ENCODE results near the gene LTBP2. TPM values are rescaled to one million over a fixed set of nuclear protein-coding genes. Genes with fewer than 3 reads are reported as not detected.

LTBP2 gene
- polyA plus RNA-seq, 2 of the 4 experiments (the other 2 are of a cell fraction), result 4.9 to 14.4 TPM

DNA sequence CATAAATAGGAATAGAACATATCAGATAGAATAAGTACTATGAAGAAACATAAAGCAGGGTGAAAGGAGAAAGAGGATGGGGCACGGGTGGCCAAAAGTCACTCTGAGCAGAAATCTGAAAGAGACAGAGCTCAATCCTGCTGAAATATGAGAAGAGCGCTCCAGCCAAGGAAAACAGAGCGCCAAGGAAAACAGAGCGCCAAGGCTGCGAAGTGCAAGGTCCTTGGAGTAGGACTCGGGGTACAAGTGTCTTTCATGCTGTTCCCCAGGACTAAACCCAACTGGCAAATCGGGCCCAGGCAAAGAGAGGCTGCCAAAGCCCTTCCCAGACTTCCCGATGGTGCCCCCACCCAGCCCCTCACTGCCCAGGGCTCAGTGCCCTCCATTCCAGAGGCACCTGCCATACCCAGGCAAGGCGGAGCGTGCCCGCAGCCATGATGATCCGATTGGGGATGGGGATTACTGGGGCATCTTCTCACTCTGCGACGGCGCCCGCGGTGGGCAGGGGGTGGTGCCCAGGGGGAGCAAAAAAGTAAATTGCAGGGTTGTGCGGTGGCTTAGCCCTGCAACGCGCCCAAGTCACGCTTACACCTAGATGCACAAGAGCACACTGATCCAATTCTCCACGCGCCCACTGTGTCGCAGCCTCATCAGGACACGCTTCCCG is 1.7 kb downstream of the LTBP2 start:
- ATAC-seq (no peak), DNase-seq (ENCODE audit: low read depth in 1 of 2, low spot score in 1 of 2) (no peak), FAIRE-seq (no peak)
- 93% methylated on average over 24 of the region's 26 CpGs for WGBS (ENCODE audit: missing lambda C conversion rate)
- TF ChIP-seq EP300 (IDR thresholded peaks at IDR 0.05), result no peak
- TF ChIP-seq, protein P1, sequence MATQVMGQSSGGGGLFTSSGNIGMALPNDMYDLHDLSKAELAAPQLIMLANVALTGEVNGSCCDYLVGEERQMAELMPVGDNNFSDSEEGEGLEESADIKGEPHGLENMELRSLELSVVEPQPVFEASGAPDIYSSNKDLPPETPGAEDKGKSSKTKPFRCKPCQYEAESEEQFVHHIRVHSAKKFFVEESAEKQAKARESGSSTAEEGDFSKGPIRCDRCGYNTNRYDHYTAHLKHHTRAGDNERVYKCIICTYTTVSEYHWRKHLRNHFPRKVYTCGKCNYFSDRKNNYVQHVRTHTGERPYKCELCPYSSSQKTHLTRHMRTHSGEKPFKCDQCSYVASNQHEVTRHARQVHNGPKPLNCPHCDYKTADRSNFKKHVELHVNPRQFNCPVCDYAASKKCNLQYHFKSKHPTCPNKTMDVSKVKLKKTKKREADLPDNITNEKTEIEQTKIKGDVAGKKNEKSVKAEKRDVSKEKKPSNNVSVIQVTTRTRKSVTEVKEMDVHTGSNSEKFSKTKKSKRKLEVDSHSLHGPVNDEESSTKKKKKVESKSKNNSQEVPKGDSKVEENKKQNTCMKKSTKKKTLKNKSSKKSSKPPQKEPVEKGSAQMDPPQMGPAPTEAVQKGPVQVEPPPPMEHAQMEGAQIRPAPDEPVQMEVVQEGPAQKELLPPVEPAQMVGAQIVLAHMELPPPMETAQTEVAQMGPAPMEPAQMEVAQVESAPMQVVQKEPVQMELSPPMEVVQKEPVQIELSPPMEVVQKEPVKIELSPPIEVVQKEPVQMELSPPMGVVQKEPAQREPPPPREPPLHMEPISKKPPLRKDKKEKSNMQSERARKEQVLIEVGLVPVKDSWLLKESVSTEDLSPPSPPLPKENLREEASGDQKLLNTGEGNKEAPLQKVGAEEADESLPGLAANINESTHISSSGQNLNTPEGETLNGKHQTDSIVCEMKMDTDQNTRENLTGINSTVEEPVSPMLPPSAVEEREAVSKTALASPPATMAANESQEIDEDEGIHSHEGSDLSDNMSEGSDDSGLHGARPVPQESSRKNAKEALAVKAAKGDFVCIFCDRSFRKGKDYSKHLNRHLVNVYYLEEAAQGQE (IDR thresholded peaks at IDR 0.05), result no peak
- no peak for TF ChIP-seq ZFP36 (IDR thresholded peaks at IDR 0.05; ENCODE audit: borderline replicate concordance, partially characterized antibody)
- no peak for TF ChIP-seq MAFK (IDR thresholded peaks at IDR 0.05; ENCODE audit: partially characterized antibody)
- TF ChIP-seq CBX8 (IDR thresholded peaks at IDR 0.05), result no peak
- no peak for TF ChIP-seq ZSCAN20 (CRISPR knock-in tag; IDR thresholded peaks at IDR 0.05)
- no peak for TF ChIP-seq POLR2A (IDR thresholded peaks at IDR 0.05; ENCODE audit: low read length)
- no peak for TF ChIP-seq ESRRA (IDR thresholded peaks at IDR 0.05; ENCODE audit: borderline replicate concordance, low read length)
- no peak for TF ChIP-seq CHD4 (IDR thresholded peaks at IDR 0.05; ENCODE audit: borderline replicate concordance)
- Histone ChIP-seq H3K4me3 (no peak overlapping the region), H3K9me3 (no peaks in the 10 kb centered on the region), H3K4me1 (peaks cover 33% of the 10 kb centered on the region), H3K4me2 (no peak overlapping the region), H3K27ac (peak overlapping the region in 1 of 2 experiments; percentile 89; a peak in 4 of 6 replicates)
- CTCF ChIA-PET, result interaction anchor here (1.3 to 7.2 kb wide), 22 partner anchors 8 to 246 kb away, joined by 3 to 228 read pairs (median 10); partner anchors contain the start of gene YLPM1
- POLR2A ChIA-PET, result interaction anchor here (1.9 to 2.3 kb wide), 2 partner anchors 8 to 38 kb away, joined by 9 to 10 read pairs; no protein-coding TSS in a partner anchor

DNA sequence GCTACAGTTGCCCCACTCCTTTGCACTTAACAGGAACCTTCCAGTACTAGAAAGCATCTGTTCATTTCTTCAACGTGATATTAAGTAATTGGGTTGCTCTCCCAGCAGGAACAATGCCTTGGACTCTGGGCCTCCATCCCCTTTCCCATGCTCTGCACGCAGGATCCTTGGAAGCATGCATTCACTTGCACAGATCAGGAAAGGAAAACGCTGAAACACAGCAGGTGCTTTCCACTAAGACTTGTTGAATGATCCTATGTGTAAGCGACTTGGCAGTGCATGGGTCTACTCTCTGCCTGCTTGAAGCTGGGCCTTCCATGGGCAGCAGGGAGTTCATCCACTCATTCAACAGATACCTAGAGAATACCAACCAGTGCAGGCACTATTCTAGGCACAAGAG is 2.3 kb downstream of the LTBP2 start:
- FAIRE-seq (no peak), DNase-seq (ENCODE audit: low read depth in 1 of 2, low spot score in 1 of 2) (peak in 1 of 2 experiments; percentile 22), ATAC-seq (0 out of 6 replicates have a peak, but pooled peaks of 1 of the 2 experiments have one; percentile 2)
- peaks cover 27% of the 10 kb centered on the region for H3K4me1 ChIP-seq
- no peak overlapping the region for H3K4me3 ChIP-seq
- WGBS (ENCODE audit: missing lambda C conversion rate), result 65% methylated on average over 4 of the region's 4 CpGs
- no peaks in the 10 kb centered on the region for H3K9me3 ChIP-seq
- ChIA-PET POLR2A (interaction anchor here (1.1 to 2.3 kb wide), 4 partner anchors 9 to 251 kb away, joined by 3 to 10 read pairs (median 8); partner anchors contain the start of gene YLPM1), CTCF (interaction anchor here (0.8 to 7.2 kb wide), 47 partner anchors 9 to 254 kb away, joined by 3 to 228 read pairs (median 6); partner anchors contain the start of gene YLPM1)
- H3K4me2 ChIP-seq, result 0 out of 3 replicates have a peak overlapping the region, but pooled peaks have one; percentile 8
- peak overlapping the region; percentile 15 to 89; a peak in 4 of 6 replicates for H3K27ac ChIP-seq
- TF ChIP-seq, protein P2, sequence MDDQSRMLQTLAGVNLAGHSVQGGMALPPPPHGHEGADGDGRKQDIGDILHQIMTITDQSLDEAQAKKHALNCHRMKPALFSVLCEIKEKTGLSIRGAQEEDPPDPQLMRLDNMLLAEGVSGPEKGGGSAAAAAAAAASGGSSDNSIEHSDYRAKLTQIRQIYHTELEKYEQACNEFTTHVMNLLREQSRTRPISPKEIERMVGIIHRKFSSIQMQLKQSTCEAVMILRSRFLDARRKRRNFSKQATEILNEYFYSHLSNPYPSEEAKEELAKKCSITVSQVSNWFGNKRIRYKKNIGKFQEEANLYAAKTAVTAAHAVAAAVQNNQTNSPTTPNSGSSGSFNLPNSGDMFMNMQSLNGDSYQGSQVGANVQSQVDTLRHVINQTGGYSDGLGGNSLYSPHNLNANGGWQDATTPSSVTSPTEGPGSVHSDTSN (IDR thresholded peaks at IDR 0.05), result no peak
- TF ChIP-seq MYC (IDR thresholded peaks at IDR 0.05; ENCODE audit: borderline replicate concordance, low read length) (no peak), POLR2A (IDR thresholded peaks at IDR 0.05; ENCODE audit: low read length) (no peak), ESRRA (IDR thresholded peaks at IDR 0.05; ENCODE audit: borderline replicate concordance, low read length) (no peak)

DNA sequence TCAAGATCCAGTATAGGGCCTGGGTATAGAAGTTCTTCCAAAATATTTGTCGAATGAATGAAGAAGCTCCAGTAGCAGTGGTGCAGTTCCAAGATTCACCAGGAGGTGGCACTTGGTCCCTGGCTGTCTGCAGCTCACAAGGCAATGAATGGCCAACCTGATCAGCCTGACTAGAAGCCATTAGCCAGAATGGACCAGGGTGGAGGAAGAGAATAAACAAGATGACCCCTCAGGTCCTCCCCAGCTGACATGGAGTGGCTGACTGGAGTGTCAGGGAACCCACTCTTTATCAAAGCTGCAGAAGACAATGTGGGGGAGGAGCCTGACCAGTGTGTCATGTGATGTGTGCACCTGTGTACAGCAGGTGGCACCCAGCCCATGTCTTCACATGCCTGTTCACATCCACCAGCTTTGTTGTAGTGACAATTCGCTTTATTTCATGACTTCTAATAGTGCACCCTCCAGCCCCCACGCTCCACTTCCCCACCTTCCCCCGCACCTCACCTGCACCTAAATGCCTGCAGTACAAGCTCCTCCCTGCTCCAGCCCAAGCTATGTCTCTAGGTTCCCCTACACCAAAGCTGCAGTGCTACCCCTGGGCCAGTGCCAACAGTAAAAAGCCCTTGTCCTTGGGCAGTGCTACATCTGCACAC is 3.0 kb downstream of the LTBP2 start:
- CTCF ChIA-PET, result interaction anchor here (0.5 to 7.2 kb wide), 67 partner anchors 9 to 558 kb away, joined by 3 to 228 read pairs (median 5); partner anchors contain the start of gene YLPM1
- peak; percentile 59 to 86 for DNase-seq (ENCODE audit: low read depth in 1 of 2, low spot score in 1 of 2)
- WGBS (ENCODE audit: missing lambda C conversion rate), result 40% methylated on average over 4 of the region's 4 CpGs
- H3K4me1 ChIP-seq, result peaks cover 26% of the 10 kb centered on the region
- H3K4me2 ChIP-seq, result 0 out of 3 replicates have a peak overlapping the region, but pooled peaks have one; percentile 8
- no peak overlapping the region for H3K4me3 ChIP-seq
- ATAC-seq, result peak; percentile 63 to 70
- POLR2A ChIA-PET, result interaction anchor here (0.6 to 2.3 kb wide), 6 partner anchors 10 to 297 kb away, joined by 3 to 10 read pairs (median 6); partner anchors contain the start of gene YLPM1
- H3K9me3 ChIP-seq, result no peaks in the 10 kb centered on the region
- H3K27ac ChIP-seq, result peak overlapping the region; percentile 15 to 89; a peak in 4 of 6 replicates
- FAIRE-seq, result peak; percentile 73
- TF ChIP-seq, protein P1 (IDR thresholded peaks at IDR 0.05), result no peak
- TF ChIP-seq, protein P3, sequence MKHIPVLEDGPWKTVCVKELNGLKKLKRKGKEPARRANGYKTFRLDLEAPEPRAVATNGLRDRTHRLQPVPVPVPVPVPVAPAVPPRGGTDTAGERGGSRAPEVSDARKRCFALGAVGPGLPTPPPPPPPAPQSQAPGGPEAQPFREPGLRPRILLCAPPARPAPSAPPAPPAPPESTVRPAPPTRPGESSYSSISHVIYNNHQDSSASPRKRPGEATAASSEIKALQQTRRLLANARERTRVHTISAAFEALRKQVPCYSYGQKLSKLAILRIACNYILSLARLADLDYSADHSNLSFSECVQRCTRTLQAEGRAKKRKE (CRISPR knock-in tag; IDR thresholded peaks at IDR 0.05; ENCODE audit: low read depth), result no peak
- TF ChIP-seq ZC3H11A (IDR thresholded peaks at IDR 0.05), result 0 out of 2 replicates have a peak, but pooled peaks have one; percentile 2
- TF ChIP-seq, protein P4, sequence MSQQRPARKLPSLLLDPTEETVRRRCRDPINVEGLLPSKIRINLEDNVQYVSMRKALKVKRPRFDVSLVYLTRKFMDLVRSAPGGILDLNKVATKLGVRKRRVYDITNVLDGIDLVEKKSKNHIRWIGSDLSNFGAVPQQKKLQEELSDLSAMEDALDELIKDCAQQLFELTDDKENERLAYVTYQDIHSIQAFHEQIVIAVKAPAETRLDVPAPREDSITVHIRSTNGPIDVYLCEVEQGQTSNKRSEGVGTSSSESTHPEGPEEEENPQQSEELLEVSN (IDR thresholded peaks at IDR 0.05; ENCODE audit: borderline replicate concordance, low read depth), result no peak
- no peak for TF ChIP-seq CBX8 (IDR thresholded peaks at IDR 0.05)
- no peak for TF ChIP-seq BHLHE40 (IDR thresholded peaks at IDR 0.05; ENCODE audit: low read depth, low read length)
- no peak for TF ChIP-seq HOXA7 (CRISPR knock-in tag; IDR thresholded peaks at IDR 0.05)
- TF ChIP-seq RNF2 (IDR thresholded peaks at IDR 0.05; ENCODE audit: borderline replicate concordance, low read depth), result no peak
- TF ChIP-seq HOXB13 (CRISPR knock-in tag; IDR thresholded peaks at IDR 0.05; ENCODE audit: low read depth), result no peak
- TF ChIP-seq HOXB5 (CRISPR knock-in tag; IDR thresholded peaks at IDR 0.05), result no peak
